ENCODE results near the gene KDSR. TPM values are rescaled to one million over a fixed set of nuclear protein-coding genes. Genes with fewer than 3 reads are reported as not detected.

KDSR gene
- total and polyA plus RNA-seq, 2 donors (not counting 1 experiment from before 2014, with no cell fraction given), result 43.3 to 54.1 TPM

- no peaks in the 10 kb centered on the region for H3K4me1 ChIP-seq (ENCODE audit: control insufficient read depth, extremely low read depth, insufficient read depth, low read length)
- TF ChIP-seq EZH2 (IDR thresholded peaks at IDR 0.05; ENCODE audit: low read length, missing control alignments) (no peak), CTCF (conservative IDR thresholded peaks at IDR 0.05 in 1 of 2, IDR thresholded peaks at IDR 0.05 in 1 of 2; ENCODE audit: low read depth in 1 of 2, low read length in 2 of 2) (no peak)
Observed at GRCh38 chr18:63288311-63288710, 78.7 kb downstream of the KDSR start.

GRCh38 chr18:63287691-63288220, 79.2 kb downstream of the KDSR start:
- TF ChIP-seq EZH2 (IDR thresholded peaks at IDR 0.05; ENCODE audit: low read length, missing control alignments) (no peak), CTCF (conservative IDR thresholded peaks at IDR 0.05 in 1 of 2, IDR thresholded peaks at IDR 0.05 in 1 of 2; ENCODE audit: low read depth in 1 of 2, low read length in 2 of 2) (no peak)
- H3K4me3 ChIP-seq (replicated peaks in 1 of 4; ENCODE audit: control extremely low read depth in 1 of 4, insufficient read depth in 1 of 4, low read depth in 3 of 4, low read length in 4 of 4), result no peak overlapping the region
- H3K4me1 ChIP-seq (ENCODE audit: control insufficient read depth, extremely low read depth, insufficient read depth, low read length), result no peaks in the 10 kb centered on the region
- H3K27me3 ChIP-seq (ENCODE audit: control insufficient read depth, insufficient read depth, low read length), result no peaks in the 10 kb centered on the region
- H3K9ac ChIP-seq (ENCODE audit: insufficient read depth, low read length), result no peak overlapping the region
- H3K79me2 ChIP-seq (ENCODE audit: control insufficient read depth, insufficient read depth, low read length), result no peaks in the 10 kb centered on the region
- no peaks in the 10 kb centered on the region for H4K20me1 ChIP-seq (ENCODE audit: control insufficient read depth, extremely low read depth, insufficient read depth, low read length)
- DNase-seq (ENCODE audit: low read depth in 2 of 2), result no peak
- H3K27ac ChIP-seq (ENCODE audit: insufficient read depth, low read length), result no peak overlapping the region
- H3K36me3 ChIP-seq (ENCODE audit: control insufficient read depth, insufficient read depth, low read length), result no peaks in the 10 kb centered on the region
- H3K9me3 ChIP-seq (ENCODE audit: control insufficient read depth, insufficient read depth, low read depth, low read length), result no peaks in the 10 kb centered on the region
- H3K4me2 ChIP-seq (ENCODE audit: extremely low read depth, insufficient read depth, low read length), result no peak overlapping the region
- no peak overlapping the region for H2AFZ ChIP-seq (ENCODE audit: low read length)

More at GRCh38 chr18:63288311-63288710, 78.7 kb downstream of the KDSR start:
- Histone ChIP-seq H3K4me3 (replicated peaks in 1 of 4; ENCODE audit: control extremely low read depth in 1 of 4, insufficient read depth in 1 of 4, low read depth in 3 of 4, low read length in 4 of 4) (no peak overlapping the region), H3K9ac (ENCODE audit: insufficient read depth, low read length) (no peak overlapping the region), H3K79me2 (ENCODE audit: control insufficient read depth, insufficient read depth, low read length) (no peaks in the 10 kb centered on the region), H3K27me3 (ENCODE audit: control insufficient read depth, insufficient read depth, low read length) (no peaks in the 10 kb centered on the region), H2AFZ (ENCODE audit: low read length) (no peak overlapping the region), H3K36me3 (ENCODE audit: control insufficient read depth, insufficient read depth, low read length) (no peaks in the 10 kb centered on the region), H3K4me2 (ENCODE audit: extremely low read depth, insufficient read depth, low read length) (no peak overlapping the region), H3K9me3 (ENCODE audit: control insufficient read depth, insufficient read depth, low read depth, low read length) (no peaks in the 10 kb centered on the region), H4K20me1 (ENCODE audit: control insufficient read depth, extremely low read depth, insufficient read depth, low read length) (no peaks in the 10 kb centered on the region), H3K27ac (ENCODE audit: insufficient read depth, low read length) (no peak overlapping the region)
- no peak for DNase-seq (ENCODE audit: low read depth in 2 of 2)

- Histone ChIP-seq H3K36me3 (ENCODE audit: control insufficient read depth, insufficient read depth, low read length) (no peaks in the 10 kb centered on the region), H3K79me2 (ENCODE audit: control insufficient read depth, insufficient read depth, low read length) (no peaks in the 10 kb centered on the region), H3K9ac (ENCODE audit: insufficient read depth, low read length) (no peak overlapping the region), H3K4me2 (ENCODE audit: extremely low read depth, insufficient read depth, low read length) (no peak overlapping the region), H3K27ac (ENCODE audit: insufficient read depth, low read length) (no peak overlapping the region), H3K27me3 (ENCODE audit: control insufficient read depth, insufficient read depth, low read length) (no peaks in the 10 kb centered on the region), H3K4me3 (replicated peaks in 1 of 4; ENCODE audit: control extremely low read depth in 1 of 4, insufficient read depth in 1 of 4, low read depth in 3 of 4, low read length in 4 of 4) (no peak overlapping the region), H4K20me1 (ENCODE audit: control insufficient read depth, extremely low read depth, insufficient read depth, low read length) (no peaks in the 10 kb centered on the region), H3K9me3 (ENCODE audit: control insufficient read depth, insufficient read depth, low read depth, low read length) (no peaks in the 10 kb centered on the region), H3K4me1 (ENCODE audit: control insufficient read depth, extremely low read depth, insufficient read depth, low read length) (no peaks in the 10 kb centered on the region), H2AFZ (ENCODE audit: low read length) (no peak overlapping the region)
- TF ChIP-seq EZH2 (IDR thresholded peaks at IDR 0.05; ENCODE audit: low read length, missing control alignments) (no peak), CTCF (conservative IDR thresholded peaks at IDR 0.05 in 1 of 2, IDR thresholded peaks at IDR 0.05 in 1 of 2; ENCODE audit: low read depth in 1 of 2, low read length in 2 of 2) (no peak)
- no peak for DNase-seq (ENCODE audit: low read depth in 2 of 2)
Observed at GRCh38 chr18:63286926-63287325, 80.1 kb downstream of the KDSR start.

Measured in fibroblast of lung (primary cell).